HG03196 (cell line): ENCODE data around the gene SPTBN2.
"Not testable (repeated sequence)": the region's sequence is repeated elsewhere in the genome, so short reads cannot be mapped to it uniquely, and the experiment has no call there.

ENCODE experiments used
- ATAC-seq: cut with Tn5 transposase; IDR thresholded peaks from one replicate; pipeline ENCODE4 v1.9.1; 2021; ENCODE audit not compliant: unreplicated experiment

SPTBN2 gene

DNA sequence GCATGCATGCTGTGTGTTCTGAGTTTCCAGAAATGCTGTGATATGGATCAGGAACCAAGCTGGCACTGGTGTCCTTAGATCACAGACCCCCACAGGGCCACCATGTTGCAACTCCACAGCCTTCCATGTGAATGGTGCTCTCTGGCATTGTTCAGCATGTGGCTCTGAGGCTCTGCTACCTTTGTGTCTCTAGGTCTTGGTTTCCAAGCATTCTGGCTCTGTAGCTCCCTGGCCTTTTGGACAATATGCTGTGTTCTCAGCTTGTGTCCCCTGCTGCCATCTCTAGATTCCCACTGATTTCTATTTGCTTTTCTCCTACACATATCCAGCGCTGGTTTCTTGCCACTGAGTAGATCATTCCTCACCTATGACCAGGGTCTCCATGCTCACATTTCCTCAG, 3.9 kb downstream of the SPTBN2 start:
- ATAC-seq = no peak

DNA sequence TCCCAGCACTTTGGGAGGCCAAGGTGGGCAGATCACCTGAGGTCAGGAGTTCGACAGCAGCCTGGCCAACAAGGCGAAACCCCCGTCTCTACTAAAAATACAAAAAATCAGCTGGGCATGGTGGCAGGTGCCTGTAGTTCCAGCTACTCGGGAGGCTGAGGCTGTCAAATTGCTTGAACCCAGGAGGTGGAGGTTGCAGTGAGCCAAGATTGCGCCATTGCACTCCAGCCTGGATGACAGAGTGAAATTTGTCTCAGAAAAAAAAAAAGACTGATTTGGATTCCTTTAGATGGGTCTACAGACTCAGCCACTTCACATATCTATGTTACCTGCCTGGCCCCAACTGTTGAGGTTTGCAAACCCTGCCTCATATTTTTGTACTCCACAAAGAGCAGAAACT, 4.8 kb downstream of the SPTBN2 start:
- ATAC-seq = not testable (repeated sequence)

DNA sequence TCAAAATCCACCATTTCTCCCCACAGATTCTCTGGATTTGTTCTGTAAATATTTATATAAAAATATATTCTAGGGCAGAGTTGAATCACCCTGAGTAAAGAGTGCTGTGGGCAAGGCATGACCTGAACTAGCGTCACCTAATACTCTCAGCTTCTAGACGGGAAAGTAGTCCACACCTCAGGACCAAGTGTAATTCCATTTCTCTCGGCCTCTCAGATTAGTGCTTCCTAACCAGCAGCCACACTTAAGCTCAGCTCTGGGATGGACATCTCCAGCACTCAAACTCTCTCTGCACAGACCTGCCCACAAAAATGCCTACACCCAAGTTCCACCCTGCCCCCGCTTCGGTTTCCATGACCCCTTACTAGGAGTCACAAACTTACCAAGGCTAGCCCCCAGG, 5.3 kb downstream of the SPTBN2 start:
- no peak for ATAC-seq

DNA sequence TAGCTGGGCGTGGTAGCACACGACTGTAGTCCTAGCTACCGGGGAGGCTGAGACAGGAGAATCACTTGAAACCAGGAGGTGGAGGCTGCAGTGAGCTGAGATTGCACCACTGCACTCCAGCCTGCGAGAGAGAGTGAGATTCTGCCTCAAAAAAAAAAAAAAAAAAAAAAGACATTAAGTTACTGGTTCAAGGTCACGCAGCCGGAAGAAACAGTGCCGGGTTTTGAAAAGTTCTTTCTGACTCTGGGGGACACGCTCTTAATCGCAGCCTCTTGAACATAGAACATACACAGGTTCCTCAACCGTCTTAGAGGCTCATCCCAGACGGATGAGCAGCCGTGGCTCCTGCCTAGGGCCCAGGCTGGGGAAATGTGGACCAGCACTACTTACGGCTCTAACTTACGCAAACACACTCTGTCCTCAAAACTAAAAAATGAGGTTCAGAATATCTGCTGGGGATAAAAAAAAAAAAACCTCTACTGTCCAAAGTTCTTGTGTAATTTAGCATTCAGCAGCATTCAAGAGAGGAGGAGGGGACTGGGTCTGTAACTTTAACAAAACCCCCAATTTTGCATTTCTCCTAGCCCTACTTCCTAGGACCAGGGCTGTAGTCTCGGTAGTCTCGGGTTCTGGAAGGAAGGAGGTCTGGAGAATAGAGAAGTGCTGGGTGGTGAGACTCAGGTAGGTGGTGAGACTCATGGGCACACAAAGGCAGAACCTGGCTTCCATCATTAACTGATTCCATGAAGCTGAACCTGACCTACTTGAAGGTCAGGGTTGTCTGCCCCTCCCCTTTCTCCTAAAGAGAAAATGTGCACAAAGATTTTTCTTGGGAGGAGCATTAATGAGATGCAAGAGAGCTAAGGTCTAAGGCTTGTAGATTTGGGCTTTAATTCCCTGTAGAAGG, 6.0 kb downstream of the SPTBN2 start:
- ATAC-seq = no peak

DNA sequence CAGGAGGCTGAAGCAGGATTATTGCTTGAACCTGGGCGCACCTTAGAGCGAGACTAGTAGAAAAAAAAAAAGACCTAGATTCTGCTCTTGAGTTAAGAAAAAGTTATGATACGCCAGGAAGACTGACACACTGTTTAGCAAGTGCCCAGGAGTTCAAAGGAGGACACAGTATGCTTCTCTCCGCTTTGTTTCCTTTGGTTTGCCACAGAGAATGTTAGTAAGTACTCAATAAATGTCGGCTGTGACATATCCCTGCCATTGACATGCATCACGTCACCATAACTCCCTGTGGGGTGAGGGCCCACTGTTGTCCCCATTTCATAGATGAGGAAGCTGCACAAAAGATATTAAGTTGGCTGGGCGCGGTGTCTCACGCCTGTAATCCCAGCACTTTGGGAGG, 7.1 kb downstream of the SPTBN2 start:
- ATAC-seq = no peak

DNA sequence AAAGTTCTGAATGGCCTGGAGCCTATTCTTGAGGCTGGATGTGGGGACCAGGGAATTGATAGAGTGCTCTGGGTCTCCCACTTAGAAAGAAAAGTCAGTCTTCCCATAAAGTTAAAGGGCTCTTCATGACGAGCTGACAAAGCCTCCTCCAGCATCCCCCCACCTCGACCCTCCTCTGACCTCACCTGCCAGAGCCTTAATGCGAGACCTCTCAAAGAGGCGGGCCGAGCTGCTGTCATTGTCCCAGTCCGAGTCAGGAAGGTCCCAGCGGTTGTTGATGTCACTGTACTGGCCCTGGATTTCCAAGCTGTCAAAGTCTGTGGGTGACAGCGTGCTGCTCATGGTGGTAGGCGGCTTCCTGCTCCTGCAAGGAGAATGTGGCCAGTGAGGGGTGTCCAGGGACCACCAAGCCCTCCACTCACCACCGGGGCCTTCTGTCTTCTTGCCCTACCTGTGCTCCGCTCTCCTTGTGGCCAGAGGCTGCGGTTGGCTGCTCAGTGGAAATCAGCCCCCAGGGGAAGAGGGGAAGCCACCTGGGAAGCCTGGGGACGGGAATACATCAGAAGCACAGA, 8.0 kb downstream of the SPTBN2 start:
- no peak for ATAC-seq

DNA sequence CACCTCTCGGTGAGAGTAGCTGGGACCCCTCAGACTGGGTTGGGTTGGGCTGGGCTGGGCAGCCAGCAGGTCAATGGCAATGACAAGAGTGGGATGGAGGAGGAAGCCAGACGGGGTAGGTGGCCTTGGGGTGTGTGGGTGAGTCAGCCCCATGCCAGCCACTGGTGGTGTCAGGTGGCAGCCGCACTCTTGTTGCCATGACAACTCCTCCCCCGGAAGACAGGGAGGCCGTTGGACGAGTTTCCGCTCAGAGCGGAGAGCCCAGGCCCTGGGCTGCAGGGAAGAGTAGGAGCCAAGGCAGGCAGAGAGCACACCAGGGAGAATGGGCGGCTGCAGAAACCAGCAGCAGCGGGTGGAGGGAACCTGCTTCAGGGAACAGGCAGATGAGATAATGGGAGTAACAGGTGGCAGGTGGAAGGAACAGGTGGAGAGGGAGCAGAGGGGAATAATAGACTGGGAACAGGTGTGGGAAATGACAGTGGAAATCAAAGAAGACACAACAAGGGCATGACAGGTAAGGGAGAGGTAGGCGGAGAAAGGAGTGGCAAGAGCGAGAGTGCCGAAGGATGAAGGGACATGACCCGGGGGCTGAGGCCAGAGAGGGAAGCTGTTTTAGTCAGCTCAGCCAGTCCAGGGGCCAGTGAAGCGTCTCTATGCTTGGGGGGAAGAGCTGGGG, 8.7 kb downstream of the SPTBN2 start:
- ATAC-seq = no peak

DNA sequence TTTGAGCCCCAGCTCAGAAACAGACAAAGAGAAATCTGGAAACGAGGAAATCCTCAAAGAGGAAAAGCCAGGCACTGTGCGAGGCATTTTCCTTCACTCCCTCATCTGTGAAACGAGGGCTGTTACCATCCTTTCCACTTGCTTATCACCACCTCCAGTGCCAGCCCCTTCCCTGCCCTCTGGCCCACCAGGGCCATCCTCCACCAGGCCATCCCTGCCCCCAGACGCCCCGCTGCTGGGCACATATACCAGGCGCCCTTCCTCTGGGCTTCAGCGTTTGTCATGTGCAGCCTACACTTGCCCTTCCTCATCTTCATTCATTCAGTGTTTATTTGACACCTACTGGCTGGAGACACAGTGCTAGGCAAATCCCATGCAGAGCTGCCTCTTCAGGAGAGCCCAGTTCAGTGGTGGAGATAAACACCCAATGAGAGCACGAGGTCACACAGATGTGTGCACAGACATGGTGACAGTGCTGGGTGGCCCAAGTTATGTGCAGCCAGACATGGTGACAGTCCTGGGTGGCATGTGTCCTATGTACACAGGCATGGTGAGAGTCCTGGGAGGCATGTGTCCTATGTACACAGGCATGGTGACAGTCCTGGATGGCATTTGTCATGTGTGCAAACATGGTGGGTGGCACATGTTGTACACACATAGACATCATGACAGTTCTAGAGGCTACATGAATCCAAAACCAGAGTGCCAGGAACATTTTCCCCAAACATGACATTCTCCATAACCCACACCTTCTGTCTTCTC, 9.7 kb downstream of the SPTBN2 start:
- ATAC-seq = no peak

DNA sequence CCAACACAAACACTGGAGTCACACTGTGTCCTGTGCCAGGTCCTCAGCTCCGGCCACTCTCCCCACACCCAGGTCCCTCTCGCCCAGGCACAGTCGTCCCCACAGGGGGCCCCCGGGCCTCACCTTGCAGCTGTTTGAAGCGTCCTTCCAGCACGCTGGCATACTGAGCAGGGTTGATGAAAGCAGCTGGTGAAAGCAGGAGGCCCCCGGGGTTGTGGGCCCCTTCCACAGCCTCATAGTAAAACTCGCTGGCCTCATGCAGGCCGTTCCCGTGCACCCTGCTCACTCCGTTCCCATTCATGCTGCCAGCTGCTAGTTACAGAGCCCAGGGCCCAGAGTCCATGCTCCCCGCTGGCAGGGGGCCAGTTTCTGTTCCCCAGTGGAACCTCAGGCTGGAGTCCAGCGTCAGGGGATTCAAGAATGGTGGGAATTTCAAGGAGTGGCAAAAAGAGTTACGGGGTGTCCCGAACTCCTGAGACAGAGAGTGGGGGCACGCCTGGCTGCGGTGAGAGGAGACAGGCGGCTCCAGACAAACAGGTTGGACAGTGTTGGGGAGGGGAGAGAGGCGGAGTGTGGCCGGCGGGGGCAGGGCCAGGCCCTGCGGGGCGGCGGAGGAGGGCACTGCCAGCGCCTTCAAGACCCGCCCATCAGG, 10.6 kb downstream of the SPTBN2 start:
- ATAC-seq = no peak

DNA sequence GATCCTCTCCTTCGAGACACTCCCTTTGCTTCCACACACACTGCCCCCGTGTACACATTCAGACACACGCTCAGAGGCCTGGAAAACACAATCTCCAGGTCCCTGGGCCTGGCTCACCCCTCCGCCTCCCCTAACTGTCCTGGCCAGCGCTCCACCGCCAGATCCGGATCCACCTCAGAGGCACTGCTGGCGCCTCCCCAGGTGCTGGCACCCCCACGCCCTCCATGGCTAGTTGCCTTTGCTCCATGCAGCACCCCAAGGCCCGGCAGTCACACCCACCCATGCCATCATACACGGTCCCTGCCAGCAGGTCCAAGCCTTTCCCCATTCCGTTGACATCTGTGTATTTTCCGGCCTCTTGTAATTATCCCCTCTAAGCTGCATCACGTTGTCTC, 11.1 kb downstream of the SPTBN2 start:
- ATAC-seq = no peak

DNA sequence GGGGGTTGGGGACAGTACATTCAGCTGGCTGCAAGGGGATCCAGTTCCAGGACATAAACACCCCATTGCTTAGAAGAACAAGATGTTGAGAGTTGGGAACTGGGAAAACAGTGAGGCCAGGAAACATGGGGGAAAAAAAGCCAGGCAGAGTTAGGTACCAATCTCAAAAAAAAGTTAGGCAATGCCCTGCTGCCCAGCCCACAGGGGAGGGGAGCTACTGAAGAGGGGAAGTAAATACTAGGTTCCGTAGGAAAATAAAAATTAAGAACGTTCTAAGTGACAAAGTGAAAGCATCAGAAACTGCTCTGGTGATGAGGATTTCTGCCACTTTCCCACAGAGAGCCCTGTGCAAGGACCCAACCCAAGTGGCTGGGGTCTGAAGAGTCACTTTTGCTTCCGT, 12.0 kb downstream of the SPTBN2 start:
- ATAC-seq = no peak

DNA sequence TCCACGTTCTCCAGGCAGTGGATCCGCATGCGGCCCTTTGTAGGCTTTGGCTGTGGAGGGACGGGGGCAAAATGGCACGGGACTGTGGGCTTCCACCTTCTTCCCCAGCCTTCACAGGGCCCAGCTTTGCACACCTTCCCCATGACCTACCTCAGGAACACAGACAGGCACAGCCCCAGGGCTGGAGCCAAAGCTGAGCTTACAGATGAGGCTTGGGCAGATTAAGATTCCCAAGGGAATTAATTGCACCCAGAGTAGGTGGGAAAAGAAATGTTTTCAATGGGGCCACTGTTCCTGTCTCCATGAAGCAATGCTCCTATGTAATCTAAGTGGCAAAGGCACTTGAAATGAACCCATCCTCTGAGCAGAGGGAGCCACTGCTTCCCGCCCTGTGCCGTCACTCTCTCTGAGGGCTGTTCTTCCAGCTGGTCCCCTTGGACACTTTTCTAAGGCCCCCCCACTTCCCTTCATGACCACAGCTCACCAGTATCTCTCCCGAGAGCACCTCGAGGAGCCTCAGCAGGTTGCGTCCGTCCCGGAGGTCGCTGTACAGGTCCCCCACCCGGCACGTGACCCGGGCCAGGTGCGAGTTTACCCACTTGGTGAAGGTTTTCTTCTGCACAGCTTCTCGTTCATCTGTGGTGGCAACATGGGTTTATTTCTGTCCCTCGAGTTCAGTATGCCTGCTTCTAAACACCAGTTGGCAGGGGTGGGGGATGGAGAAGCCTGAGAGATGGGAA, 13.5 kb downstream of the SPTBN2 start:
- ATAC-seq = no peak

DNA sequence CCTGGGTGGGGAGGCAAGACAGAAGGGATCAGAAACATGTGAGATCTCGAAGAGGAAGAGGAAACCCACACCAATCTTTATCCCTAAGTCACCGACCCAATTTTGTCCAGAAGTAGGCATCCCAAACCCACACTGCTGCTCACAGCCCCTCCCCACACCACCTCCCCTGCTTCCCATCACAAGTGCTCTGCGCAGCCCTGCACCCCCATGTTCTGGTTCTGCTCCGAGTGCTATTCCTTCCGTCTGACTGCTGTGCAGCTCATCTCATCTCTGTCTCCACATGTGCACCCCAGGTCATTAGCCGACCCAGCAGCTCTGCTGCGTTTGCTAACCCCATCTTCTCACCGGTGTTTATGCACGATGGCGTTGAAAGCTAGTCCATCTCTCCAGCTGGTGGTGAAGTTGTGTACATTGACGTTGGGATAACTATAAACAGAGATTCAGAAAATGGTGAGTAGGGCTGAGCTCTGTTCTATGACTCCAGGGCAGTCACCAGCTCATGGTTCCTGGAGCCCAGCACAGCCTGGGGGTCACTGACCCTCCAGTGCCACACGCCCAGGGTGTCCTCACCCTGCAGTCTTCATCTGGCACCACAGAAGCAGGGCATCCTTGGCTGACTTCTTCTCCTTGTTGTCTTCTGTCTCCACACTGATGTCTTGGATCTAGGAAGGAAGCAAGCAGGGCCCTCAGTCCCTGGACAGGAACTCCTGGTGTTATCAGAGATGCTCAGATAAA, 15.1 kb downstream of the SPTBN2 start:
- ATAC-seq = no peak

DNA sequence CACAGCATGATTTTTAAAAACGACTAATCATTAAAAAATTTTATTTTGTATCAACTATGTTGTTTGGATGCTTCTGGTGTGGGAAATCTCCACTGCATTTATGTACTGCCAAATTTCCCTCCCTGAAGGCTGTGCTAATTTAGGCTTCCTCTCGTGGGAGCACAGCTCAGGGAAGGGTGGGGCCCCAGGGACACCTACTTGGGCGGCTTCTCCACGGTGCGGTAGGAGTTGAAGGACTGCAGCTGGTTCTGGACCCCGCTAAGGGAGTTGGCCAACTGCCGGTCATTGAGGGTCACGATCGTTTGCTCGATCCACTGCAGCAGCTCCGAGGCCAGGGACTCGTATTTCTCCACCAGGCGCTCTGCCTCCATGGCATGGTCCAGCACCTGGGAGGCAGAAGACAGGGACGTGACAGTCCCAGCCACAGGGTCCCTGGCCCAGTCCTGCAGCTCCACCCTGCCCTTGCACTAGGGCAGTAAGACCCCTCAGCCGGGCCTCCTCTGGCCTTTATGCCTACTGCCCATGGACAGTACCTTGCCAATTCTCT, 18.6 kb downstream of the SPTBN2 start:
- ATAC-seq = no peak

DNA sequence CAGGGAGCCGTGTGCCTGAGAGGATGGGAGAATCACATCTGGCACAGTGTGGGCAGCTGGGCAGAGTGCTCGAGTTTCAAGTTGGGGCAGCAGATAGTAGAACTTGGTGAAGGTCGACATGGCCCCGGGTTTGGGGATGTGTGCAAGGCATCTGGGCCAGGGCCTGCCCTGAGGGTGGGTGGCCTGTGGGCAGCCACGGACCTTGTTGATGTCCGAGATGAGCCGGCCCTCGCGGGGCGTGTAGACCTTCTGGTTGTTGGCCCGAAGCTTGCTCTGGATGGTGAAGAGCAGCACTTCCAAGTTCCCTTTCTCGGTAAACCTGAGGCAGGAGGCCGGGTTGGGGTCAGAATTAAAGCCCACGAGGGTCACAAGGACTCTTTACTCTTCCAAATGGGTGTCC, 20.3 kb downstream of the SPTBN2 start:
- no peak for ATAC-seq

DNA sequence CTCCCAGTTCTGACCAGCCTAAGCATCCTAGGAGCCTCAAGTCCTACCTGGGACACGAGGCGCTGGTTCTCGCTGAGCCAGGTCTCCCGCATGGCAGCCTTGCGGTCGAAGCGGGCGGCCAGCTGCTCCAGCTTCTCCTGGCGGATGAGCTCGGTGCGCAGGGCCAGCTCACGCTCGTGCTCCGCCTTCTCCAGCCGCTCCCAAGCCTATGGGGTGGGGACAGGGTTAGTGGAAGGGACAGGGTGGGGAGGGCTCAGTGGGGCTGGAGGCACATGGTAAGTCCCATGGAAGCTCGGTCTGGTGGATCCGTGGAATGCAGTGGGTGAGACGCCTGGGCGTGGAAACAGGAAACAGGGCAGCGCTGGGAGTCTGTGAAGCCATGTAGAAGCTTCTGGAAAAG, 20.9 kb downstream of the SPTBN2 start:
- no peak for ATAC-seq

DNA sequence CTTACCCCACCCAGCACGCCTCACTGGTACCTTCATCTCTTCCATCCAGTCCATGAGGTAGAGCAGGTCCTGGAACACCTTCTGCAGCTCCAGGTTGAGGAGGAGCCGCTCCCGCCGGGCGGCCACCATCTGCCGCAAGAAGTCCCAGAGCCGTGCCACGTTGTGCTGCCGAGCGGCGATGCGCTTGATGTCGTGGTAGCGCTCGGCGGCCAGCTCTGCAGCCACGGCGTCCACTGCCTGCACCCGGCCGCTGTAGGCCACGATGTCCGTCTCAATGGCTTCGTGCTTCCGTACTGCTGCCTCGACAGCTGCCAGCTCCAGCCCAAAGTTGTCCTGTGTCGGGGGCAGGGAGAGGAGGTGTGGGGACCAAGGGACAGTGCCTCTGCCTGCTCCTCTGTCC, 21.5 kb downstream of the SPTBN2 start:
- no peak for ATAC-seq

DNA sequence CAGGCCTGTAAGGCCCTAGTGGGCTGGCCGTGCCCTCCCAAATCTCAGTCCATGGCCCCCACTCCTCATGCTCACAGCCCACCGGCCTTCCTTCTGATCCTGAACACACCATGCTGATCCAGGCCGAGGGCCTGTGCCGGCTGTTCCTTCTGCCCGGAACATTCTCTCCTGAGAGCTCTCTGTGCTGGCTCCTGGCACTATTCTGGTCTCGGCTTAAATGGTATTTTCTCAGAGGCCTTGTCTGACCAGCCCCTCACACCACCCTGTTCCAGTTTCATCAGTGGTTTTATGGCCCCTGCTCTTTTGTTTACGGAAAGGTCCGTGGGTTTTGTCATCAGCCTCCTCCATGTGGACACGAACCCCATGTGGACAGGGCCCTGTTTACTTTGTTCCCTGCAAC, 22.0 kb downstream of the SPTBN2 start:
- ATAC-seq = no peak

DNA sequence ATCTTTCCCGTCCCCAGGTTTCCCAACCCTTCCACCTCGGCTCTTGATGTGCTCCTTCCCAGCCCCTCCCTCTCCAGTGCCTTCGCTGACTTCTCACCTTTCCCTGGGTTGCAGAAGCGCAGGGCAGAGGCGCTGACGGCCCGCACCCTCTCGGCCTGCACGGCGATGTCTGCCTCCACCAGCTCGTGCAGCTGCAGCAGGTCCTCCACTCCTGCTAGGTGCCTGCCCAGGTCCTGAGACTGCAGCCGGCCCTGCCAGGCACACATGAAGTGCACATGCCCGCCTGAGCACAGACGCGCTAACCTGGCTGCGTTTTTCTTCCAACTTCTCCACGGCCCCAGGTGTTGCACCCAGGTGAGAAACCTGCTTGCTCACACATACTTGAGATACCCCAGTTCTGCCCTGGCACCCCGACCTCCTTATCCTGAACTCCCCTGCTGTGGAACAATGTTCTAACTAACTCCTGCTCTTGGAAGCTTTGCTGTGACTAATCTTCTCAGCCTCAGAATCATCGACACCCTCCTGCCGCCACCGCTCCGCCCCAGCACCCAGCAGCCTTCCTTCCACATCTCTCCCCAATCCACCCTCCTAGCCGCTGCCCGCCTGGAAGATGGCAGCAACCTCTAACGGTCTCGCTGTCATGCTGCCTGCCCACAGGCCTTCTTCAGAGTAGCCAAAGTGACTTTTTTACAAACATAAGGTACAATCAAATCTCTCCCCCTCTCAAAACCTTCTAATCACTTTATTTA, 23.3 kb downstream of the SPTBN2 start:
- ATAC-seq = no peak
